B cell (primary cell): Measurements from ENCODE around the gene ELAPOR1. TPM values are rescaled to one million over a fixed set of nuclear protein-coding genes. Genes with fewer than 3 reads are reported as not detected.

Experiments used
- ATAC-seq: fragments of 200-7000 bp; cut with Tn5 transposase; one replicate; pipeline ENCODE4 v1.10.0; 2021; ENCODE audit warnings: low read depth, mild to moderate bottlenecking, moderate number of reproducible peaks, moderate library complexity
- CTCF ChIA-PET: fragments of 350-600 bp; sonication (Branson Sonifier 250); formaldehyde crosslinking; loops from one replicate; lab custom pipeline; 2021; ENCODE audit warnings: antibody characterized with exemption, inconsistent platforms; lab: Charles Lee
- POLR2A ChIA-PET: fragments of 350-600 bp; sonication (Branson Sonifier 250); formaldehyde crosslinking; loops from one replicate; lab custom pipeline; 2021; ENCODE audit warnings: antibody characterized with exemption; lab: Charles Lee
- DNase-seq: peaks from one replicate; pipeline ENCODE4 v3.0.0; 2013
- H2AFZ ChIP-seq: 2 replicates; pipeline ENCODE4 v1.6.1; 2012; ENCODE audit warnings: mild to moderate bottlenecking, low read depth, low read length; ENCODE audit not compliant: insufficient read depth, poor library complexity, severe bottlenecking
- H3K27ac ChIP-seq, 2 donors: 1 replicate in 1 of 2; 2 replicates in 1 of 2; pipeline ENCODE4 v1.5.1; 2012 to 2013; ENCODE audit warnings: low read length in 2 of 2, mild to moderate bottlenecking in 2 of 2, moderate library complexity in 1 of 2
- H3K27me3 ChIP-seq, 4 experiments: fragments of 200-600 bp in 1 of 4; sonication (generic) in 1 of 4; replicated peaks in 1 of 4; 1 replicate in 2 of 4; 2 replicates in 2 of 4; pipeline versions ENCODE4 v1.6.1 to v1.7.0; 2013 to 2016; ENCODE audit warnings: low read length in 3 of 4, mild to moderate bottlenecking in 2 of 4, mixed read lengths in 1 of 4, moderate library complexity in 1 of 4; ENCODE audit not compliant: insufficient read depth in 4 of 4, control insufficient read depth in 3 of 4; ENCODE audit errors: control extremely low read depth in 1 of 4
- H3K36me3 ChIP-seq, 2 experiments: replicated peaks in 1 of 2; 1 replicate in 1 of 2; 2 replicates in 1 of 2; pipeline versions ENCODE4 v1.6.1 to v1.7.1; 2013; ENCODE audit warnings: low read length in 1 of 2; ENCODE audit not compliant: insufficient read depth in 2 of 2, control insufficient read depth in 1 of 2; ENCODE audit errors: control extremely low read depth in 1 of 2, extremely low read depth in 1 of 2
- H3K4me1 ChIP-seq, 2 donors: fragments of 200-600 bp in 1 of 2; sonication (generic) in 1 of 2; 1 replicate in 1 of 2; 2 replicates in 1 of 2; pipeline versions ENCODE4 v1.5.1 to v1.6.1; 2013 to 2017; ENCODE audit warnings: low read length in 2 of 2; ENCODE audit not compliant: control insufficient read depth in 2 of 2, insufficient read depth in 2 of 2
- H3K4me2 ChIP-seq: replicated peaks from 2 replicates; pipeline ENCODE3; 2012; ENCODE audit warnings: mild to moderate bottlenecking, low read depth, low read length; ENCODE audit not compliant: poor library complexity, severe bottlenecking
- H3K4me3 ChIP-seq, 5 experiments: fragments of 200-600 bp in 1 of 5; sonication (generic) in 1 of 5; 1 replicate in 3 of 5; 2 replicates in 2 of 5; pipeline versions ENCODE4 v1.5.1 to v1.7.0; 2011 to 2016; ENCODE audit warnings: low read length in 4 of 5, mild to moderate bottlenecking in 4 of 5, low read depth in 2 of 5, control low read depth in 1 of 5, moderate library complexity in 1 of 5; ENCODE audit not compliant: insufficient read depth in 1 of 5; ENCODE audit errors: control extremely low read depth in 1 of 5, extremely low read depth in 1 of 5
- H3K79me2 ChIP-seq: fragments of 200-600 bp; sonication (generic); one replicate; pipeline ENCODE4 v1.6.0; 2016; ENCODE audit warnings: low read length; ENCODE audit not compliant: control insufficient read depth, insufficient read depth
- H3K9ac ChIP-seq: fragments of 200-600 bp; sonication (generic); 2 replicates; pipeline ENCODE4 v1.6.1; 2017; ENCODE audit warnings: mild to moderate bottlenecking, low read length, moderate library complexity
- H3K9me3 ChIP-seq, 3 donors: one replicate each; pipeline versions ENCODE4 v1.6.1 to v1.7.1; 2013; ENCODE audit warnings: low read length in 2 of 3; ENCODE audit not compliant: control insufficient read depth in 2 of 3, insufficient read depth in 1 of 3; ENCODE audit errors: control extremely low read depth in 1 of 3
- H4K20me1 ChIP-seq: 2 replicates; pipeline ENCODE4 v1.6.0; 2012; ENCODE audit warnings: mild to moderate bottlenecking, low read length; ENCODE audit not compliant: insufficient read depth, control insufficient read depth, poor library complexity, severe bottlenecking
- H3K27ac Mint-ChIP-seq: one replicate; pipeline ENCODE4 v1.8.0; 2021; ENCODE audit warnings: mixed read lengths
- H3K27me3 Mint-ChIP-seq: one replicate; pipeline ENCODE4 v1.8.0; 2021; ENCODE audit warnings: mixed read lengths
- H3K4me1 Mint-ChIP-seq: one replicate; pipeline ENCODE4 v1.8.0; 2021; ENCODE audit warnings: mixed read lengths
- H3K4me3 Mint-ChIP-seq: one replicate; pipeline ENCODE4 v1.8.0; 2021; ENCODE audit warnings: mixed read lengths
- H3K9me3 Mint-ChIP-seq: one replicate; pipeline ENCODE4 v1.8.0; 2022; ENCODE audit warnings: mixed read lengths; ENCODE audit not compliant: insufficient read depth
- EZH2 ChIP-seq: IDR thresholded peaks from 2 replicates; pipeline ENCODE4 v1.6.1; 2012; ENCODE audit warnings: borderline replicate concordance, low read depth, mild to moderate bottlenecking, moderate library complexity, low read length; ENCODE audit not compliant: insufficient read depth, poor library complexity, severe bottlenecking
- WGBS: methylation state at CpG from one replicate; pipeline ENCODE4 v1.1.5; 2013; ENCODE audit warnings: missing lambda C conversion rate; ENCODE audit not compliant: insufficient coverage; 5-methylcytosine and 5-hydroxymethylcytosine counted together
- intact Hi-C: fragments of 100-400 bp; cut with micrococcal nuclease; formaldehyde crosslinking; loops from one replicate; pipeline ENCODE4 v1.10.0; 2022
- polyA plus RNA-seq: library from polyadenylated mRNA; depleted of rRNA; stranded (reverse); fragments of >200 nt; gene quantifications from 2 replicates; pipeline ENCODE4 v1.2.3, GENCODE V29; 2012
- total RNA-seq, 2 donors: library from RNA; stranded (reverse); fragments of 120-200 nt in 1 of 2; gene quantifications; 1 replicate in 1 of 2; 2 replicates in 1 of 2; pipeline versions ENCODE4 v1.2.3 to v1.2.4, GENCODE V29; 2013 to 2022
- TF ChIP-seq, protein P1 (sequence below): fragments of 200-600 bp; IDR thresholded peaks from one replicate; pipeline ENCODE4 v1.8.0; 2022; ENCODE audit warnings: antibody characterized with exemption, mild to moderate bottlenecking

ELAPOR1 gene
- total and polyA plus RNA-seq, 2 donors (not counting 1 experiment from before 2014, with no cell fraction given), result 2.2 to 2.3 TPM

DNA sequence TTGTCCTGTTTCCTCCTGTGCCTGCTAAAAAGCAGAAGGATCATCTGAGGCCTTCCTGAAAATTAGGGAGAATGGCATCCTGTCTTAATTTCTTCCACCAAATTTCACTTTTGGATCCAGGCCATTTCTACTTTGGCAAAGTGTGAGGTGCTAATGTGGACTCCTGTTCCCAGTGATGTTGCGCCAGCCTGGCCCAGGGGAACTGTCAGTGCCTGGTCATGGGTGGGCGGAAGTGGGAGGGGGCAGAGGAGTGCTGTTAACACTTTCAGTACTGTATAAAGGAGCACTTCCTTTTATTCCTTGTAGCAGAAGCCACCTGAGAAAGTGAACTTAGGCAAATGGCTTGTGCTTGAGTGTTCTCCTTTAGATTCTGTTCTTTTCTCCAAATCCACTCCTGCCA is 19.9 kb downstream of the ELAPOR1 start:
- peaks cover 12% of the 10 kb centered on the region in 2 donors for H3K4me1 ChIP-seq
- H3K4me2 ChIP-seq, result peak overlapping the region; percentile 38
- DNase-seq, result peak; percentile 17
- peaks cover 15% of the 10 kb centered on the region for H3K4me1 Mint-ChIP-seq
- no peak overlapping the region for H3K4me3 ChIP-seq
- H3K4me3 Mint-ChIP-seq, result peak overlapping the region; percentile 13
- no peaks in the 10 kb centered on the region for H3K9me3 ChIP-seq
- H3K9ac ChIP-seq, result no peak overlapping the region
- H3K27ac Mint-ChIP-seq, result no peak overlapping the region
- no peaks in the 10 kb centered on the region for H3K27me3 Mint-ChIP-seq
- no peaks in the 10 kb centered on the region for H4K20me1 ChIP-seq
- H2AFZ ChIP-seq, result peak overlapping the region; percentile 72
- intact Hi-C loops, result no loop called here
- no peak for TF ChIP-seq EZH2
- TF ChIP-seq, protein P1, sequence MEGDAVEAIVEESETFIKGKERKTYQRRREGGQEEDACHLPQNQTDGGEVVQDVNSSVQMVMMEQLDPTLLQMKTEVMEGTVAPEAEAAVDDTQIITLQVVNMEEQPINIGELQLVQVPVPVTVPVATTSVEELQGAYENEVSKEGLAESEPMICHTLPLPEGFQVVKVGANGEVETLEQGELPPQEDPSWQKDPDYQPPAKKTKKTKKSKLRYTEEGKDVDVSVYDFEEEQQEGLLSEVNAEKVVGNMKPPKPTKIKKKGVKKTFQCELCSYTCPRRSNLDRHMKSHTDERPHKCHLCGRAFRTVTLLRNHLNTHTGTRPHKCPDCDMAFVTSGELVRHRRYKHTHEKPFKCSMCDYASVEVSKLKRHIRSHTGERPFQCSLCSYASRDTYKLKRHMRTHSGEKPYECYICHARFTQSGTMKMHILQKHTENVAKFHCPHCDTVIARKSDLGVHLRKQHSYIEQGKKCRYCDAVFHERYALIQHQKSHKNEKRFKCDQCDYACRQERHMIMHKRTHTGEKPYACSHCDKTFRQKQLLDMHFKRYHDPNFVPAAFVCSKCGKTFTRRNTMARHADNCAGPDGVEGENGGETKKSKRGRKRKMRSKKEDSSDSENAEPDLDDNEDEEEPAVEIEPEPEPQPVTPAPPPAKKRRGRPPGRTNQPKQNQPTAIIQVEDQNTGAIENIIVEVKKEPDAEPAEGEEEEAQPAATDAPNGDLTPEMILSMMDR, result no peak
- no peaks in the 10 kb centered on the region for H3K9me3 Mint-ChIP-seq
- POLR2A ChIA-PET, result no interaction called here
- H3K27ac ChIP-seq, result no peak overlapping the region
- no peaks in the 10 kb centered on the region for H3K27me3 ChIP-seq
- H3K36me3 ChIP-seq, result no peaks in the 10 kb centered on the region
- H3K79me2 ChIP-seq, result no peaks in the 10 kb centered on the region
- 0% methylated on average over 1 of the region's 2 CpGs for WGBS
- CTCF ChIA-PET, result no interaction called here
- peak; percentile 60 for ATAC-seq

GRCh38 chr1:109134423-109134822 is 20.5 kb downstream of the ELAPOR1 start:
- Histone ChIP-seq H3K27ac (no peak overlapping the region), H3K4me3 (no peak overlapping the region), H3K4me2 (peak overlapping the region; percentile 38), H3K9ac (no peak overlapping the region), H3K79me2 (no peaks in the 10 kb centered on the region), H3K4me1 (peaks cover 12% of the 10 kb centered on the region in 2 donors), H4K20me1 (no peaks in the 10 kb centered on the region), H2AFZ (peak overlapping the region; percentile 72), H3K9me3 (no peaks in the 10 kb centered on the region), H3K36me3 (no peaks in the 10 kb centered on the region), H3K27me3 (no peaks in the 10 kb centered on the region)
- Mint-ChIP-seq H3K9me3 (no peaks in the 10 kb centered on the region), H3K4me3 (peak overlapping the region; percentile 13), H3K4me1 (peaks cover 15% of the 10 kb centered on the region), H3K27ac (peak overlapping the region; percentile 34), H3K27me3 (no peaks in the 10 kb centered on the region)
- WGBS, result 37% methylated on average over 4 of the region's 7 CpGs
- no peak for ATAC-seq
- ChIA-PET CTCF (no interaction called here), POLR2A (no interaction called here)
- intact Hi-C loops, result no loop called here
- TF ChIP-seq EZH2, result no peak
- TF ChIP-seq, protein P1, result no peak
- DNase-seq, result peak; percentile 19
